ENCODE data around the gene TBCD. TPM values are rescaled to one million over a fixed set of nuclear protein-coding genes. Genes with fewer than 3 reads are reported as not detected.
A peak's percentile ranks its signal among the peaks of the same experiment; 100 is the strongest.
"Not testable (repeated sequence)": the region's sequence is repeated elsewhere in the genome, so short reads cannot be mapped to it uniquely, and the experiment has no call there.

The TBCD gene
- total RNA-seq, 1 experiment from 2014 or later: 29.6 TPM

DNA sequence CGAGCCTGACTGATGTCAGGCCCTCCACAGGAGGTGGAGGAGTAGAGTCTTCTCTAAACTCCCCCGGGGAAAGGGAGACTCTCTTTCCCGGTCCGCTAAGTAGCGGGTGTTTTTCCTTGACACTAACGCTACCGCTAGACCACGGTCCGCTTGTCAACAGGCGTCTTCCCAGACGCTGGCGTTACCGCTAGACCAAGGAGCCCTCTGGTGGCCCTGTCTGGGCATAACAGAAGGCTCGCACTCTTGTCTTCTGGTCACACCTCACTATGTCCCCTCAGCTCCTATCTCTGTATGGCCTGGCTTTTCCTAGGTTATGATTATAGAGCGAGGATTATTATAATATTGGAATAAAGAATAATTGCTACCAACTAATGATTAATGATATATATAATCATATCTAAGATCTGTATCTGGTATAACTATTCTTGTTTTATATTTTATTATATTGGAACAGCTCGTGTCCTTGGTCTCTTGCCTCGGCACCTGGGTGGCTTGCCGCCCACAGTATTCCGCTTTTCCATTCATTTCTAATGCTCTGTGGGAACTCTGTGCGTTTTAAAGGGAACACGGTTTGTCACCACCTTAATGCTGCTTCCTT, 26.0 kb downstream of the TBCD start:
- H4K20me1 ChIP-seq (ENCODE audit: low read length); H3K4me1 ChIP-seq (ENCODE audit: insufficient read depth, low read length); intact Hi-C loops (cut with micrococcal nuclease); H2AFZ ChIP-seq (ENCODE audit: low read length); CTCF ChIA-PET; H3K79me2 ChIP-seq (ENCODE audit: low read length); BruUV-seq (replicated peaks); DNase-seq; H3K27me3 ChIP-seq (ENCODE audit: low read length); H3F3A ChIP-seq (ENCODE audit: low read length, unreplicated experiment); H3K4me2 ChIP-seq (ENCODE audit: low read length); ATAC-seq; H3K9ac ChIP-seq (ENCODE audit: low read length); H3K9me3 ChIP-seq (ENCODE audit: low read length); H3K27ac ChIP-seq (ENCODE audit: low read length); H3K4me3 ChIP-seq (ENCODE audit: low read length); H3K9me2 ChIP-seq (replicated peaks; ENCODE audit: low read length): not testable (repeated sequence)
- H3K36me3 ChIP-seq (ENCODE audit: low read depth, low read length): peaks cover 12% of the 10 kb centered on the region
- POLR2A ChIA-PET (ENCODE audit: unreplicated experiment): interaction anchor here (0.6 kb wide), 1 partner anchor 429 kb away, joined by 6 read pairs; no protein-coding TSS in a partner anchor
- TF ChIP-seq, protein P1, sequence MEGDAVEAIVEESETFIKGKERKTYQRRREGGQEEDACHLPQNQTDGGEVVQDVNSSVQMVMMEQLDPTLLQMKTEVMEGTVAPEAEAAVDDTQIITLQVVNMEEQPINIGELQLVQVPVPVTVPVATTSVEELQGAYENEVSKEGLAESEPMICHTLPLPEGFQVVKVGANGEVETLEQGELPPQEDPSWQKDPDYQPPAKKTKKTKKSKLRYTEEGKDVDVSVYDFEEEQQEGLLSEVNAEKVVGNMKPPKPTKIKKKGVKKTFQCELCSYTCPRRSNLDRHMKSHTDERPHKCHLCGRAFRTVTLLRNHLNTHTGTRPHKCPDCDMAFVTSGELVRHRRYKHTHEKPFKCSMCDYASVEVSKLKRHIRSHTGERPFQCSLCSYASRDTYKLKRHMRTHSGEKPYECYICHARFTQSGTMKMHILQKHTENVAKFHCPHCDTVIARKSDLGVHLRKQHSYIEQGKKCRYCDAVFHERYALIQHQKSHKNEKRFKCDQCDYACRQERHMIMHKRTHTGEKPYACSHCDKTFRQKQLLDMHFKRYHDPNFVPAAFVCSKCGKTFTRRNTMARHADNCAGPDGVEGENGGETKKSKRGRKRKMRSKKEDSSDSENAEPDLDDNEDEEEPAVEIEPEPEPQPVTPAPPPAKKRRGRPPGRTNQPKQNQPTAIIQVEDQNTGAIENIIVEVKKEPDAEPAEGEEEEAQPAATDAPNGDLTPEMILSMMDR (conservative IDR thresholded peaks at IDR 0.05; ENCODE audit: low read depth, low read length): peak; percentile 23; the same call in 1 of the 2 replicates

DNA sequence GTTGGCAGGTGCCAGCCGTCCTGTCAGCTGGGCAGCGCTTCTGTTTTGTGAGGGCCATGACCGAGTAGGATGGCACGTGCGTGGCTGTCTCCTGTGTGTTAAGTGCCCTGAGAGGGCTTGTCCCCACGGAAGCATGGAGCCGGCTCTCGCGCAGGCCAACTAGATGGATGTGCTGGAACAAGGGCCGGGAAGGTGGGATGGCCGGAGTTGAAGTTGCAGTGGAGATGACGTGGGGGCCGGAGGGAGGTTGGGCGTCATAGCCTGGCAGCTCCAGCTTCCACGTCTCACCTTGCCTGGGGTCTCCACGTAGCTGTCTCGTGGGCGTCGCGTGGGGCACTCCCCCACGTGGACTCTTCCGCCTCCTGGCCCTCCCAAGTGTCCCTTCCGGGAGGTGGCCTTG, 27.7 kb downstream of the TBCD start:
- H3K27ac ChIP-seq (ENCODE audit: low read length): no peak overlapping the region

DNA sequence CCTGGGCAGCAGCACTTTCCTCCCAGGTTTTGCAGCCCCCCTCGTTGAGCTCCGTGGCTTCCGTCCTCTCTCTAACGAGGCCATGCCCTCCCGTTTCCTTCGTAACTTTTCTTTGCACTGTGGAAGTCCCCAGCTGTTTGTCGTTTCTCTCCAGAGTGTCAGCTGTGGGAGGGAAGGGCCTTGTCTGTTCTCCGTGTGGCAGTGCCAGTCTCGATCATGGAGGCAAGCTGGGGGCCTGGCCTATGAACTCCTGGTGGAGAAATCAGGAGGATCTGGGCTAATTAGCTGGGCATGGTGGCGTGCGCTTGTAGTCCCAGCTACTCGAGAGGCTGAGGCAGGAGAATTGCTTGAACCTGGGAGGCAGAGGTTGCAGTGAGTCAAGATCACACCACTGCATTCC, 28.3 kb downstream of the TBCD start:
- H3K27ac ChIP-seq (ENCODE audit: low read length): no peak overlapping the region
- no peak overlapping the region for H3K4me3 ChIP-seq (ENCODE audit: low read length)
- H4K20me1 ChIP-seq (ENCODE audit: low read length): no peaks in the 10 kb centered on the region
- no peak overlapping the region for H3K4me2 ChIP-seq (ENCODE audit: low read length)
- no peaks in the 10 kb centered on the region for H3K9me3 ChIP-seq (ENCODE audit: low read length)
- no peak overlapping the region for H3K9ac ChIP-seq (ENCODE audit: low read length)
- H2AFZ ChIP-seq (ENCODE audit: low read length): no peak overlapping the region
- DNase-seq (no peak), ATAC-seq (no peak)
- peaks cover 4% of the 10 kb centered on the region for H3K4me1 ChIP-seq (ENCODE audit: insufficient read depth, low read length)
- peaks cover 17% of the 10 kb centered on the region for H3K36me3 ChIP-seq (ENCODE audit: low read depth, low read length)
- TF ChIP-seq, protein P1 (conservative IDR thresholded peaks at IDR 0.05; ENCODE audit: low read depth, low read length): no peak
- TF ChIP-seq EZH2 (IDR thresholded peaks at IDR 0.05; ENCODE audit: low read length, unreplicated experiment) (no peak), EZH2phosphoT487 (IDR thresholded peaks at IDR 0.05; ENCODE audit: borderline replicate concordance, low read length) (no peak)
- intact Hi-C loops (cut with micrococcal nuclease): no loop called here
- no peaks in the 10 kb centered on the region for H3K9me2 ChIP-seq (replicated peaks; ENCODE audit: low read length)
- no peaks in the 10 kb centered on the region for H3F3A ChIP-seq (ENCODE audit: low read length, unreplicated experiment)
- no peaks in the 10 kb centered on the region for H3K27me3 ChIP-seq (ENCODE audit: low read length)
- no TSS peak for BruUV-seq (replicated peaks)
- ChIA-PET CTCF (no interaction called here), POLR2A (ENCODE audit: unreplicated experiment) (no interaction called here)
- no peaks in the 10 kb centered on the region for H3K79me2 ChIP-seq (ENCODE audit: low read length)

More for the DNA sequence above, 27.7 kb downstream of the TBCD start:
- Histone ChIP-seq H3K27me3 (ENCODE audit: low read length) (no peaks in the 10 kb centered on the region), H3F3A (ENCODE audit: low read length, unreplicated experiment) (no peaks in the 10 kb centered on the region), H3K36me3 (ENCODE audit: low read depth, low read length) (peaks cover 17% of the 10 kb centered on the region), H3K79me2 (ENCODE audit: low read length) (no peaks in the 10 kb centered on the region), H2AFZ (ENCODE audit: low read length) (no peak overlapping the region), H3K9me3 (ENCODE audit: low read length) (no peaks in the 10 kb centered on the region), H3K9ac (ENCODE audit: low read length) (no peak overlapping the region), H3K4me2 (ENCODE audit: low read length) (no peak overlapping the region), H3K4me3 (ENCODE audit: low read length) (no peak overlapping the region), H3K9me2 (replicated peaks; ENCODE audit: low read length) (no peaks in the 10 kb centered on the region), H3K4me1 (ENCODE audit: insufficient read depth, low read length) (peaks cover 4% of the 10 kb centered on the region), H4K20me1 (ENCODE audit: low read length) (no peaks in the 10 kb centered on the region)
- ATAC-seq (no peak), DNase-seq (no peak)
- no TSS peak for BruUV-seq (replicated peaks)
- TF ChIP-seq EZH2 (IDR thresholded peaks at IDR 0.05; ENCODE audit: low read length, unreplicated experiment) (no peak), EZH2phosphoT487 (IDR thresholded peaks at IDR 0.05; ENCODE audit: borderline replicate concordance, low read length) (no peak)
- TF ChIP-seq, protein P1 (conservative IDR thresholded peaks at IDR 0.05; ENCODE audit: low read depth, low read length): no peak
- intact Hi-C loops (cut with micrococcal nuclease): no loop called here
- ChIA-PET POLR2A (ENCODE audit: unreplicated experiment) (no interaction called here), CTCF (no interaction called here)
